GM19023 (cell line): ENCODE data around the gene CD163L1.
"Not testable (repeated sequence)": the region's sequence is repeated elsewhere in the genome, so short reads cannot be mapped to it uniquely, and the experiment has no call there.

ENCODE experiments used
- ATAC-seq: cut with Tn5 transposase; IDR thresholded peaks from one replicate; pipeline ENCODE4 v1.9.1; 2021; ENCODE audit warnings: mild to moderate bottlenecking, moderate library complexity; ENCODE audit not compliant: unreplicated experiment

CD163L1 gene

DNA sequence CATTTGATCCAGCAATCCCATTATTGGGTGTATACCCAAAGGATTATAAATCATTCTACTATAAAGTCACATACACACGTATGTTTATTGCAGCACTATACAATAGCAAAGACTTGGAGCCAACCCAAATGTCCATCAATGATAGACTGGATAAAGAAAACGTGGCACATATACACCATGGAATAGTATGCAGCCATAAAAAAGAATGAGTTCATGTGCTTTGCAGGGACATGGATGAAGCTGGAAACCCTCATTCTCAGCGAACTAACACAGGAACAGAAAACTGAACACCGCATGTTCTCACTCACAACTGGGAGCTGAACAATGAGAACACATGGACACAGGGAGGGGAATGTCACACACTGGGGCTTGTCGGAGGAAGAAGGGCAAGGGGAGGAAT, 106.2 kb downstream of the CD163L1 start:
- ATAC-seq: not testable (repeated sequence)

DNA sequence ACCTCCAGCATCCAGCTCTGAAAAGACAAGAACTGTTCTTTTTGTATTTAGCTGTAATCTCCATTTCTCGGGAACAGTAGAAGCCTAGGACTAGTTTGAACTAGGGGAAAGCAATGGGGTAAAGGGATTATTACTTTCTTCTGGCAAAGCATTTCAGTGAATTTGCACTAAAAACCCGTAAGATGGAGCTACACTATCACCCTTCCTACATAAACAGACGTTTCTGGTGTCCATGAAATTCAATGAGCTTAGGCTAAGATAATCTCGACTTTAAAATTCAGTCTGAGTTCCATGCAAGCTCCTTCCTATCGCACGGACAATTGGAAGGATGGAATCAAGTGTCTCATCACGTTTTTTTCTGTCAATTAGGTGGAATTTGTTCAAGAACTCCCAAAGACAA, 116.0 kb downstream of the CD163L1 start:
- no peak for ATAC-seq

GRCh38 chr12:7324176-7324575, 119.8 kb downstream of the CD163L1 start:
- no peak for ATAC-seq

GRCh38 chr12:7322599-7322998, 121.4 kb downstream of the CD163L1 start:
- ATAC-seq: no peak

DNA sequence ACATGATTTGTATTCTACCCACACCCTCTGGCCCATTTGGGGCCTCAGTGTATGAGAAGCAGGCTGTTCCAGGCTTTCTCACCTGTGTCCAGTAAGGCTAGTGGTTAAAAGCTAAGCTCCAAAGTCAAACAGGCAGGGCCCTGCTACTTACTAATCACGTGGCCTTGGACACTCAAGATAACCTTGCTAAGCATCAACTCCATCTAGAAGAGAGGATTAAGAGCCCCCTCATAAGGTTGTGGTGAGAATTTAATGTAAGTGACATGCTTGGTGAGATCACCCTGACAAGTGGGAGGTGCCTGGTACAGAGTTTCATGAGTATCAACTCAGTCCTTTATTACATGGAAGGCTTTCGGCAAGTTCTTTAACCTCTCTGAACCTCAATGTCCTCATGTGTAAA, 122.3 kb downstream of the CD163L1 start:
- no peak for ATAC-seq

- ATAC-seq: no peak
Measured at GRCh38 chr12:7319930-7320329, 124.0 kb downstream of the CD163L1 start.

DNA sequence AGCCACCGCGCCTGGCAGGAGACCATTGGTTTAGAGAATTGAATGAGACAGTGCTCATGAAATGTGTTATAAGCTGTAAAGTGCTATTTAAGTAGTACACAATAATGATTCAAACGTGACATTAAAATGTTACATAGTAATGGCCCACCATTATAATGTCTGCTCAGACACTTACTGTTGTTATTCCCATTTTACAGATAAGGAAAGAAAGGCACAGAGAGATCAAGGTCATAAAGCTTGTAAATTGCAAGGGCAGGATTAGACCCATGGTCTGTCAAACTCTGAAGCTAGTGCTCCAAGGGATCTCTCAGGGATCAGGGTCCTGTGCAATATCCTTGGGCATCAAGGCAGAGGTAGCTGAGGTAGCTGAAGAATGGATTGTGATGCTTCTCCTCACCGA, 133.9 kb downstream of the CD163L1 start:
- no peak for ATAC-seq
